HCEC 1CT (cell line): ENCODE data around the gene CTNNA1.
"Not testable (repeated sequence)": the region's sequence is repeated elsewhere in the genome, so short reads cannot be mapped to it uniquely, and the experiment has no call there.

Experiments used
- DNase-seq: peaks from one replicate; pipeline ENCODE4 v3.0.0-alpha.2; 2017

CTNNA1 gene

DNA sequence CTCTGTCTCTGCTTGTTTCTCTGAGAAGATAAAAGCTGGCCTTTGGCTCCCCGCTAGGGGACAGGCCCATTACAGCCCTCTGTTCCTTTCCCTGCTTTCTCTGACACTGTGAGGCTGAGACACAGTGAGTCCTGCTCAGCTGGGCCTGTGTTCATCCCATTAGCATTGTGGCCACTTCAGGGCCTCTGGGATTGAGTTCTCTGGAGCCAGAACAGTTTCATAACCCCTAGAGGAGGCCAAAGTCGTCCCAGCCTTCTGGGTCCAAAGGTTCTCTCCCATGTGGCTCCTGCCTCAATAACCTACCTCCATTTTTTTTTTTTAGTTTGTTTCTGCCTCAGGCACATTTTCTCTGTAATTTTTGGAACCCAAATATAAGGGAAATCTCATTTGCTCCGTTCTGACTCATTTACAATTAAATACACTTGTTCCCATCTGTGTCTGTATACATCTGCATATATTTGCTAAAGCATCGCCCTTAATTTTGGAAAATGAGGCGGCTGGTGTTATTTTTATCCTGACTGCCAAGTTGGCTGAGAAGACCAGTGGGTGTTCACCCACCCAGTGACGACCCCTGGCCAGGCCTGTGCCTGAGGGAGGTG lies 27.3 kb upstream of the CTNNA1 start:
- no peak for DNase-seq

- DNase-seq, result no peak
Measured at GRCh38 chr5:138726848-138727247, 26.4 kb upstream of the CTNNA1 start.

- not testable (repeated sequence) for DNase-seq
Measured at GRCh38 chr5:138730496-138730895, 22.7 kb upstream of the CTNNA1 start.

DNA sequence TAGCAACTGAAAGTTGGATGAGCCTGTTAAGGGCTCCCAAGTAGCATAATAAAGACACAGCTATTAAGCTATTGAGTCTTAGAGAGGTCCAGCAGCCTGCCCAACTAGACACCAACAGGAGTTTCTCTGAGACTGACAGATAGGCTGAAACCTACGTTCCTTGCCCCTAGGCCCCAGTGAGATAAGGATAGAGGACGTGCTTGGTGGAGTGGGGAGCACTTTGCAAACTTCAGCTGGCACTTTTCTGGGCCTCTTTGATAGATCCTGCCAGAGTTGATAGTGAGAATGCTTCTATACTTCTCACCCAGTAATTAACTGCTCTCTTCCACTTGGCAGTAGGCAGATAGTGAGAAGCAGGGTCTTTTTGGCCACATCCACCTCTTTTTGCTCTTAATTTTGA lies 20.8 kb upstream of the CTNNA1 start:
- DNase-seq, result no peak

DNA sequence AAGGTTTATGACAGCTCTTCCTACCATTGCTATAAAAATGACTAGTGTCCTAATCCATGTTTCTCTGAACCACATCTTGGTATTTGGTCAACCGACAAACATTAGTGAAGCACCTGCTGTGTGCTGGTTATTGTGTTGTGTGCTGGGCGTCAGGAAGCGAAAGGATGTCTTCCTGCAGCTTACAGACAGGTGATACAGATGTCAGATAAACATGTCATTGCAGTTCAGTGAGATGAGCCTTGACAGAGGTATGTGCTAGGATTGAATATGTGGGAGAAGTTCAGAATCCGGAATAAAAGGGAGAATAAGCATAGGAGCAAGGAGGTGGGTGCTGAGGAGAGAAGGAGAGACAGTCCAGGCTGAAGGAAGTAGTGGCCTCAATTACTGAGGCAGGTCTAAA lies 20.3 kb upstream of the CTNNA1 start:
- no peak for DNase-seq

DNA sequence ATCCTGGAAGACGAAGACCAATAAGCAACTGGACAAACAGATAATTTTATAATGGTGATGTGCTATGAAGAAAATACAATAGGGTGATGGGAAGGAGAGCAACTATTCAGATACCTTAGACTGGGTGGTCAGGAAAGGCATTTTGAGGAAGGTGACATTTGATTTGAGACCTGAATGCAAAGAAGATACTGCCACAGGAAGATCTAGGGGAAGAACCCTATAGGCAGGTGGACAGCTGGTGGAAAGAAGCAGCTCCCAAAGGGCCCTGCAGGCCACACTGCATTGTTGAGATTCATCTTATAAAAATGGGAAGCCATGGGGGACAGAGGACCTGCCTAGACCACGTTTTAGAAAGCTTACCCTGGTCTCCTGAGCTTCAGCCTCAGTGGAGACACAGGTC lies 19.7 kb upstream of the CTNNA1 start:
- DNase-seq, result no peak

DNA sequence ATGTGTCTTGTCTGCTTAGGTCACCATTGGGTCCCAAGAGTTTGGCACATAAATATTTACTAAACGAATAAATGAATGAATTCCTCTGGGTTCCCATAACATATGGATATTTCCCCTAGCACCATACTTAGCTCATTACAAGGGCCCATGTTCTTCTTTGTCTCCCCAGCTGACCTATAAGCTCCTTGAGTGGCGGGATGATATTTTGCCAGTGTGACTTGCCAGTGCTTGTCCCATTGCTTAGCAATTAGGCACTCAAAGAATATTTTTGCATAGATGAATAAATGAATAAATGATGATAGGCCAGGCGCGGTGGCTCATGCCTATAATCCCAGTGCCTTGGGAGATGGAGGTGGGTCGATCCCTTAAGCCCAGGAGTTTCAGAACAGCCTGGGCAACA lies 16.9 kb upstream of the CTNNA1 start:
- no peak for DNase-seq

GRCh38 chr5:138737494-138738265 lies 15.5 kb upstream of the CTNNA1 start:
- no peak for DNase-seq

GRCh38 chr5:138738399-138738798 lies 14.8 kb upstream of the CTNNA1 start:
- no peak for DNase-seq

- DNase-seq, result no peak
Measured at GRCh38 chr5:138739938-138740337, 13.3 kb upstream of the CTNNA1 start.

GRCh38 chr5:138743484-138743883 lies 9.7 kb upstream of the CTNNA1 start:
- DNase-seq, result no peak

- no peak for DNase-seq
Measured at GRCh38 chr5:138745268-138745667, 8.0 kb upstream of the CTNNA1 start.

GRCh38 chr5:138748630-138749081 lies 4.6 kb upstream of the CTNNA1 start:
- DNase-seq, result no peak

- not testable (repeated sequence) for DNase-seq
Measured at GRCh38 chr5:138751344-138751743, 1.9 kb upstream of the CTNNA1 start.

GRCh38 chr5:138752341-138752950 lies 779 bp upstream of the CTNNA1 start:
- DNase-seq, result peak; percentile 13

DNA sequence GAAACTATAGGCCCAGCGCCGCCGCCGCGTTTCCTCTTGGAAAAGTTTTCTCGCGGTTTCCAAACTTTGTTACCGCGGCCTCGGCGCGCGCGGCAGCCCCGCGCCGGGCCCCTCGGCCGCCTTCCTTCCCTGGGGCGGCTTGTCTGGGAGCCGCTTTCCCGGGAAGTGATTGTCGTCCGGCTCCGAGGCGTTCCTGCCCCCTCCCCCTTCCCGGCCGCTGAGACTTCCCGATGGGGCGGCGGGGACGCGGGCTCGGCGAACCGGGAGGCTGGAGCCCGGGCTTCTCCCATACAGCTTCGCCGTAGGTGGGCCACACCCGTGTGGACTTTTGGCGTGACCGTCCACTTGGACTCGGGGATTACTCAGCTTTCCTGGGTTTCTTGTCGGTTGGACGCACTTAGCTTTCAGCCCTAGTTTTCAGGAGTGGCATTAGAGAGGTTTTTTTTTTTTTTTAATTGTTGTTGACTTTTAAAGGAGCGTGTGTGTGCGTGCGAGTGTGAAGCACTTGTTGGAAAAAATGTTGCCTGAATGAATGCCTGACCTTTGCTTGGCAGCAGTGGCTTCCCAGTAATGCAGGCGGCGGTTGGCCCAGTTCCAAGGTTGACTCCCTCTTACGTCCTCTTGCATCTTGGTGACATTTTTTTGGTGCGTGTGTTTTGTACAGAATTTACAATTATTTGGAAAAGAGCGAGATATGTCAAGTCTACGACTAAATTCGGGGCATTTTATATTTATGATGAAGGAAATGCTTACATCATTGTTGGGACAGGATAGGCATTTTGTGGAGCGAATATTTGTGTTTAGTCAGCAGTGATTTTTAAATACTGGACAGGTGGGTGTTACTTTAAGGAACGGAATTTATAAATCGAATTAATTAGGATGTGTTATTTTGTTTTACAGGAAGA lies 821 bp downstream of the CTNNA1 start:
- peak; percentile 80 for DNase-seq

DNA sequence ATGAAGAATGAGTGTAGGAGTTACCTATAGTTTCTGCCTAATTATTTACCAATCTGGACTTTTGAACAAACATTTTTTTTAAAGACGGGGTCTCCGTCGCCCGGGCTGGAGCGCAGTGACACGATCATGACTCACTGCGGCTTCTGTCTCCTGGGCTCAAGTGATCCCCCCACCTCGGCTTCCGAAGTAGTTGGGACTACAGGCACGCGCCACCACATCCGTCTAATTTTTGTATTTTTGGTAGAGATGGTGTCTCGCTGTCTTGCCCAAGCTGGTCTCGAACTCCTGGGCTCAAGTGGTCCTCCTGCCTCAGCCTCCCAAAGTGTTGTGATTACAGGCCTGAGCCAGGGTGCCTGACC lies 1.5 kb downstream of the CTNNA1 start:
- no peak for DNase-seq

- no peak for DNase-seq
Measured at GRCh38 chr5:138755084-138755748, 2.0 kb downstream of the CTNNA1 start.

- DNase-seq, result no peak
Measured at GRCh38 chr5:138757061-138757776, 4.0 kb downstream of the CTNNA1 start.

- DNase-seq, result peak; percentile 7
Measured at GRCh38 chr5:138760448-138761110, 7.4 kb downstream of the CTNNA1 start.

- DNase-seq, result not testable (repeated sequence)
Measured at GRCh38 chr5:138761115-138761514, 7.9 kb downstream of the CTNNA1 start.
